GM12864 (cell line): ENCODE data around the gene POLA1.

Experiments
- DNase-seq: peaks from one replicate; pipeline ENCODE4 v3.0.0-alpha.2; 2011; ENCODE audit warnings: low read depth
- H3K4me3 ChIP-seq: 2 replicates; pipeline ENCODE4 v1.5.1; 2011; ENCODE audit warnings: mild to moderate bottlenecking, low read depth, low read length, control low read depth
- CTCF ChIP-seq: IDR thresholded peaks from 2 replicates; pipeline ENCODE4 v1.5.1; 2011; ENCODE audit warnings: low read depth, mild to moderate bottlenecking, moderate library complexity, low read length, control low read depth, inconsistent platforms; ENCODE audit errors: missing control alignments

Gene POLA1

GRCh38 chrX:25020391-25020904, 326.7 kb downstream of the POLA1 start:
- H3K4me3 ChIP-seq = no peak overlapping the region
- no peak for DNase-seq
- no peak for TF ChIP-seq CTCF

- TF ChIP-seq CTCF = peak; percentile 71
- H3K4me3 ChIP-seq = no peak overlapping the region
- DNase-seq = no peak
Observed at GRCh38 chrX:25020905-25021449, 327.3 kb downstream of the POLA1 start.

- TF ChIP-seq CTCF = peak; percentile 8
Observed at GRCh38 chrX:25022499-25023325, 329.0 kb downstream of the POLA1 start.

GRCh38 chrX:25023908-25024307, 330.2 kb downstream of the POLA1 start:
- no peak overlapping the region for H3K4me3 ChIP-seq
- no peak for DNase-seq
- no peak for TF ChIP-seq CTCF

More at GRCh38 chrX:25022499-25023325, 329.0 kb downstream of the POLA1 start:
- DNase-seq = no peak
- no peak overlapping the region for H3K4me3 ChIP-seq

- TF ChIP-seq CTCF = no peak
- no peak overlapping the region for H3K4me3 ChIP-seq
- DNase-seq = no peak
Observed at GRCh38 chrX:25025615-25026014, 331.9 kb downstream of the POLA1 start.

- no peak for TF ChIP-seq CTCF
- no peak for DNase-seq
Observed at GRCh38 chrX:25026576-25026975, 332.9 kb downstream of the POLA1 start.

More at GRCh38 chrX:25026576-25026975, 332.9 kb downstream of the POLA1 start:
- no peak overlapping the region for H3K4me3 ChIP-seq
